Nephron progenitor cell (in vitro differentiated cells): ENCODE measurements around the gene NCF2.

Source experiments
- DNase-seq: peaks from one replicate; pipeline ENCODE4 v3.0.0; 2021
- H3K27ac Mint-ChIP-seq: 2 replicates; pipeline ENCODE4 v1.8.0; 2021; ENCODE audit warnings: mild to moderate bottlenecking, moderate library complexity, mixed read lengths
- H3K27me3 Mint-ChIP-seq: 2 replicates; pipeline ENCODE4 v1.8.0; 2021; ENCODE audit warnings: mild to moderate bottlenecking, low read depth, mixed read lengths; ENCODE audit not compliant: poor library complexity
- H3K36me3 Mint-ChIP-seq: 2 replicates; pipeline ENCODE4 v1.8.0; 2021; ENCODE audit warnings: low read depth, mixed read lengths
- H3K4me1 Mint-ChIP-seq: 2 replicates; pipeline ENCODE4 v1.8.0; 2021; ENCODE audit warnings: mixed read lengths
- H3K4me3 Mint-ChIP-seq: 2 replicates; pipeline ENCODE4 v1.8.0; 2021; ENCODE audit warnings: mild to moderate bottlenecking, moderate library complexity, mixed read lengths
- H3K9me3 Mint-ChIP-seq: 2 replicates; pipeline ENCODE4 v1.8.0; 2021; ENCODE audit warnings: mild to moderate bottlenecking, moderate library complexity, mixed read lengths
- TF ChIP-seq, protein P1 (sequence below): fragments of 200-600 bp; sonication (generic); IDR thresholded peaks from 2 replicates; pipeline ENCODE4 v1.5.0; 2021; ENCODE audit warnings: antibody characterized with exemption

NCF2 gene

GRCh38 chr1:183585038-183585437 is 5.2 kb downstream of the NCF2 start:
- no peak for DNase-seq
- Mint-ChIP-seq H3K36me3 (no peaks in the 10 kb centered on the region), H3K27ac (no peak overlapping the region), H3K4me1 (peaks cover 18% of the 10 kb centered on the region), H3K4me3 (no peak overlapping the region), H3K9me3 (no peaks in the 10 kb centered on the region), H3K27me3 (peaks cover 3% of the 10 kb centered on the region)
- TF ChIP-seq, protein P1, sequence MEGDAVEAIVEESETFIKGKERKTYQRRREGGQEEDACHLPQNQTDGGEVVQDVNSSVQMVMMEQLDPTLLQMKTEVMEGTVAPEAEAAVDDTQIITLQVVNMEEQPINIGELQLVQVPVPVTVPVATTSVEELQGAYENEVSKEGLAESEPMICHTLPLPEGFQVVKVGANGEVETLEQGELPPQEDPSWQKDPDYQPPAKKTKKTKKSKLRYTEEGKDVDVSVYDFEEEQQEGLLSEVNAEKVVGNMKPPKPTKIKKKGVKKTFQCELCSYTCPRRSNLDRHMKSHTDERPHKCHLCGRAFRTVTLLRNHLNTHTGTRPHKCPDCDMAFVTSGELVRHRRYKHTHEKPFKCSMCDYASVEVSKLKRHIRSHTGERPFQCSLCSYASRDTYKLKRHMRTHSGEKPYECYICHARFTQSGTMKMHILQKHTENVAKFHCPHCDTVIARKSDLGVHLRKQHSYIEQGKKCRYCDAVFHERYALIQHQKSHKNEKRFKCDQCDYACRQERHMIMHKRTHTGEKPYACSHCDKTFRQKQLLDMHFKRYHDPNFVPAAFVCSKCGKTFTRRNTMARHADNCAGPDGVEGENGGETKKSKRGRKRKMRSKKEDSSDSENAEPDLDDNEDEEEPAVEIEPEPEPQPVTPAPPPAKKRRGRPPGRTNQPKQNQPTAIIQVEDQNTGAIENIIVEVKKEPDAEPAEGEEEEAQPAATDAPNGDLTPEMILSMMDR: no peak

DNA sequence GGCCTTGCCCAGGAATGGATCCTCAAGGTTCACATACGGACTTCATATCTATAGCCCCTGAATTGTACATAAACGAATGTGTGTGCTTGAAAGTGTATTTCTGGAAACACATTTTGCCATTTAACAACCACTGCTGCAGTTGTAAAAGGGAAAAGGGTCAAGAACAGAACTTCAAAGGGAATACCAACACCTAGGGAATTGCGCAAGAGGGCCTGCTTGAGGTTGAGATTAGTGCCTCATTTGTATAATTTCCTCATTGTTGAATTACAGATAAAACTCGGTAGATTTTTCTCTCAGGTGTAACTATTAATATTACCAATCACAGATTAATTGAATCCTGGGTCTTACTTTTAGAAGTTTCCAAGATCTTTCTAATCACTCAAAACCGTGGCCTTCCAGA is 6.1 kb downstream of the NCF2 start:
- Mint-ChIP-seq H3K27me3 (peaks cover 3% of the 10 kb centered on the region), H3K4me1 (peaks cover 22% of the 10 kb centered on the region), H3K27ac (no peak overlapping the region), H3K9me3 (no peaks in the 10 kb centered on the region), H3K36me3 (no peaks in the 10 kb centered on the region), H3K4me3 (no peak overlapping the region)
- no peak for DNase-seq
- TF ChIP-seq, protein P1: no peak

- H3K27me3 Mint-ChIP-seq: peaks cover 3% of the 10 kb centered on the region
- no peak for DNase-seq
- H3K27ac Mint-ChIP-seq: no peak overlapping the region
- TF ChIP-seq, protein P1: no peak
- H3K4me3 Mint-ChIP-seq: no peak overlapping the region
- H3K36me3 Mint-ChIP-seq: no peaks in the 10 kb centered on the region
- no peaks in the 10 kb centered on the region for H3K9me3 Mint-ChIP-seq
- H3K4me1 Mint-ChIP-seq: peaks cover 22% of the 10 kb centered on the region
Measured at GRCh38 chr1:183583466-183583865, 6.8 kb downstream of the NCF2 start.

- Mint-ChIP-seq H3K4me3 (no peak overlapping the region), H3K27ac (peak overlapping the region; percentile 80), H3K9me3 (no peaks in the 10 kb centered on the region), H3K4me1 (peaks cover 22% of the 10 kb centered on the region), H3K36me3 (no peaks in the 10 kb centered on the region), H3K27me3 (peaks cover 3% of the 10 kb centered on the region)
- TF ChIP-seq, protein P1: no peak
- DNase-seq: no peak
Measured at GRCh38 chr1:183582021-183582713, 8.1 kb downstream of the NCF2 start.

DNA sequence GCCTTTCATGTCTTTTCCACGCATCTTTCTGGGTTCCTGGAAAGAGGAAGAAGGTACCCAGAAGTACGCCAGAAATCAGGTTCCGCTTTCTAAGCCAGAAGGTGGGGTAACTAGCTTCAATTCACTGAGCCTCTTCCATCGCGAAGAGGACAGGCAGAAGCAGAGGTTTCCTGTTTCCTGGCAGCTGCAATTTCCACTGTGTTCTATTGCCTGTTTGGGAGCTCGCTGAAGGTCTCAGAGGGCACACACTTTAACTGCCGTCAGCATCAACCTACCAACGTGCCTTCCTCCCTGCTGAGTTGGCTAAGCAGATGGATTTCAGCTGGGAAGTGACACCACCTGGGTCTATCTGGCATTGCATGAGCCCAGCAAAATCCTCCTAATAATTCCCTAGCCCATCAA is 10.0 kb downstream of the NCF2 start:
- no peak overlapping the region for H3K4me3 Mint-ChIP-seq
- peaks cover 6% of the 10 kb centered on the region for H3K27me3 Mint-ChIP-seq
- H3K36me3 Mint-ChIP-seq: no peaks in the 10 kb centered on the region
- peak overlapping the region; percentile 64 for H3K27ac Mint-ChIP-seq
- DNase-seq: peak; percentile 38
- no peaks in the 10 kb centered on the region for H3K9me3 Mint-ChIP-seq
- TF ChIP-seq, protein P1: peak; percentile 16
- peaks cover 30% of the 10 kb centered on the region for H3K4me1 Mint-ChIP-seq

DNA sequence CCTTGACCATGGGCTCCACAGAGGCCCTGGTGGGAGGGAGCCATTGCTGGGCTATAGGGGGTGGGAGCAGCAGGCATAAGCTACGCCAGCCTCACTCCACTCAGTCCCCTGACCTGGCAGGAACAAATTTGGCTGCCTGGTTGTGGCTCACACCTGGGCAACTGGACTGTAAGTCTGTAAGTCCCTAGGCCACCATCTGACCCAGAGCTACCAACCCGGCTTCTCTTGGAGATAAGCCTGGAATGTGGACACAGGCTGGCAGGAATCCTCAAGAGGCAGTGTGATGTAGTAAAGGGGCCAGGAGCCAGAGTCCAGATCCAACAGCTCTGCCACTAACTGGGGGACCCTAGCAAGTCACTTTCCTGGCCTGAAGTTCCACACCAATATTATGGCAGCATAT is 11.4 kb downstream of the NCF2 start:
- Mint-ChIP-seq H3K27ac (no peak overlapping the region), H3K4me1 (peaks cover 36% of the 10 kb centered on the region)
- TF ChIP-seq, protein P1: no peak

More for the DNA sequence above, 11.4 kb downstream of the NCF2 start:
- no peak for DNase-seq
- Mint-ChIP-seq H3K36me3 (no peaks in the 10 kb centered on the region), H3K9me3 (no peaks in the 10 kb centered on the region), H3K27me3 (peaks cover 3% of the 10 kb centered on the region), H3K4me3 (no peak overlapping the region)
